Measurements from ENCODE around the gene FBXL16.

Gene FBXL16

DNA sequence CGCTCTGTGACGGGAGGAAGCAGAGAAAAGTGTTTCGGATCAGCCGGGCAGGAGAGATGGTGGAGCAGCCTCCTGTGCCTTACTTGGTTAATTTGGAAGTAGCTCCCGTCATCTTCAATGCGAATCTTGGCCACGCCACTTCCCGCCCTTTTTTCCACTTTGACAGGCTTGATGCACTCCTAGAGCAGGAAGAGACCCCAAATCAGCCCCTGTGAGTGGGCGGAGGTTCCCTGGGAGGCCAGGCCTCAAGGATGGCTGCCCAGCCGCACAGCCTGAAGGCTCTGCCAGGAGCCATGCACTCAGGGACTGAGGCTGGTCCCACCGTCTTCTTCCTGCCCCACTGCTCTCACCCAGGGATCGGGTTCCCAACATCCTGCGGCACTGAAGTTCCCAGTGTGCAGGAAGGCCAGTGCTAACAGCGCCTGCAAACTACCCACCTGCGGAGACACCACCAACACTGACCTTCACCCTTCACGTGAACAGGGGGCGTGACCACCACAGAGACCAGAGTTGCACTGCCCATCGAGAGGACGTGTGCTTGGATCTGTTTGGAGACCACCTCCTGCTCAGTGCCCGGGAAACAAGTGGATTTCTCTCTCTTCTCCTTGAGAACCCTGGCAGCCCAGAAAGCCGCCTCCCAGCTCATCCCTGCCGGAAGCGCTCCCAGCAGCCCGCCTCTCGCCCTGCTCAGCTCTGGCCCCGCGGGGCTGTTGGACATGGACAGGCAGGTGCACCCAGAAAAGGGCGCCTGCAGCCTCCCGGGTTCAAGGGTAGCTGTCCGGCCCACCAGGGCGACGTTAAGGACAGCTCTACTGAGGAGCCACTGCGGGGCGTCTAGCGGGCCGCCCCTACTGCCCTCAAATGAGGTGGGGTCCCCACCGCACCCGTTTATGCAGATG lies 34.2 kb upstream of the FBXL16 start:
- H2BK12ac ChIP-seq (ENCODE audit: low read length): no peak overlapping the region
- H3K27me3 ChIP-seq (ENCODE audit: control insufficient read depth in 3 of 3, insufficient read depth in 3 of 3, low read depth in 1 of 3, low read length in 3 of 3): no peaks in the 10 kb centered on the region
- H3K4me2 ChIP-seq (ENCODE audit: insufficient read depth, low read length, poor library complexity, severe bottlenecking): peak overlapping the region; percentile 96
- H2AFZ ChIP-seq (ENCODE audit: low read length): peak overlapping the region; percentile 100
- H3K4me3 ChIP-seq (ENCODE audit: low read length in 2 of 2): peak overlapping the region; percentile 84 to 94
- peak overlapping the region; percentile 90 for H2AK5ac ChIP-seq (ENCODE audit: low read depth, low read length)
- H3K9me3 ChIP-seq (replicated peaks in 1 of 2; ENCODE audit: control insufficient read depth in 2 of 2, insufficient read depth in 1 of 2, low read depth in 1 of 2, low read length in 2 of 2): no peaks in the 10 kb centered on the region
- H3K79me1 ChIP-seq (ENCODE audit: low read depth, low read length): peaks cover 7% of the 10 kb centered on the region
- no peak overlapping the region for H3K27ac ChIP-seq (replicated peaks; ENCODE audit: low read length)
- H3K4me1 ChIP-seq (ENCODE audit: control insufficient read depth in 2 of 2, insufficient read depth in 1 of 2, low read depth in 1 of 2, low read length in 2 of 2): peaks cover 4 to 5% of the 10 kb centered on the region in 2 donors
- no peak overlapping the region for H3K4ac ChIP-seq (ENCODE audit: low read length)
- no CpG with 5 or more reads among the region's 38 CpGs for WGBS, 2 donors (ENCODE audit: extremely low coverage in 2 of 2, insufficient read length in 2 of 2, insufficient replicate concordance in 1 of 2)
- H2BK5ac ChIP-seq (ENCODE audit: low read length): no peak overlapping the region
- H4K91ac ChIP-seq (ENCODE audit: low read depth, low read length, poor library complexity): no peak overlapping the region
- no peak for DNase-seq (ENCODE audit: low spot score)
- H4K8ac ChIP-seq (ENCODE audit: low read depth, low read length): no peak overlapping the region
- no peak overlapping the region for H2BK120ac ChIP-seq (ENCODE audit: low read depth, low read length)
- H3K18ac ChIP-seq (ENCODE audit: low read length): peak overlapping the region; percentile 90
- H3K36me3 ChIP-seq (replicated peaks in 1 of 2; ENCODE audit: control insufficient read depth in 2 of 2, insufficient read depth in 2 of 2, low read length in 2 of 2): peaks cover 18 to 31% of the 10 kb centered on the region in 2 donors
- no peak overlapping the region for H2BK15ac ChIP-seq (ENCODE audit: low read length)
- peak overlapping the region; percentile 73 for H3K23ac ChIP-seq (ENCODE audit: low read depth, low read length, poor library complexity)
- H3K14ac ChIP-seq (ENCODE audit: low read length): no peak overlapping the region
- peak overlapping the region; percentile 88 for H3K9ac ChIP-seq (ENCODE audit: low read depth, low read length, poor library complexity)

DNA sequence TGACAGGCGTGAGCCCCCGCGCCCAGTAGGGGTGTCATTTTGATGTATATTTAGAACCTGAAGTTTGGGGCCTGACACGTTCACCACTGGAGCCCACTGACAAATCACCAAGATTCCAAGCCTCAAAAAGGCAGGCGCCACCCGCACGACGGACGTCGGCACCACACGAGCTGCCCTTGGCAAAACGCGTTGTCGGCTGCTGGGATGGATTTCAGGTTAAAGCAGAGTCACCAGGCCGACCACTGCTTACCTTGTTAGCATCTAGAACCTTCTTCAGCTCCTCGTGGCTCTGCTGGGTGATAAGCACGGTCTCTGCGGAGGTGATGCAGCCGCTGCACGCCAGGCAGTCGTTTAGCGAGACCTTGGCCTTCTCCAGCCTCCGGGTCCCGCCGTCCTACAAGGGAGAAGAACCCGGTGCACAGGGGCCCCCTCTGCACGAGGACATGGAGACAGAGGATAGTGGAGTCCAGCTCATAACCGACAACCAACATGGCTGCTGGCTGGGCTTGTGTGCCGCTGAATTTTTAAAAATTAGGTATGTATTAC lies 31.4 kb upstream of the FBXL16 start:
- no CpG with 5 or more reads among the region's 29 CpGs for WGBS, 2 donors (ENCODE audit: extremely low coverage in 2 of 2, insufficient read length in 2 of 2, insufficient replicate concordance in 1 of 2)
- no peak overlapping the region for H3K4me2 ChIP-seq (ENCODE audit: insufficient read depth, low read length, poor library complexity, severe bottlenecking)

DNA sequence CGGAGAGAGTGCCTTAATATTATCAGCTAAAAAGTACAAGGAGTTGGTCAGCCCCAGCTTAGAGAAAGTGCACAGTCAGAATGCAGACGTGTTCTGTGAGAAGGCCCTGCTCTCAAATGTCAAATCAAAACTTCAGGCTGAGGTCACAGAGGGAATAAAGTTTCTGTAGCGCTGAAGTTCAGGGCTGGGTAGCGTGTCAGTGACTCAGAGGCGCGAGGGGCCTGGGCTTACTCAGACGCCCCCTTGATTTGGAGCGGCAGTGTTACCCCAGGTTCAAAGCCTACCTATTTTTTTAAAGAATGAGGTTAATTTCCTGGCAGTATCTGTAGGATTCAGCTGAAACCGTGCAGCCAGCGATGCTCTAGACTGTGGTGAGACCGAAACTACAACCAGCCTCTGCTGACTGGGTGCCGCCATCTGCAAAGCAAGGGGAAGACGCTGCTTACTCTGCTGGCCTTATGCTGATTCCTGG lies 30.4 kb upstream of the FBXL16 start:
- H3K27me3 ChIP-seq (ENCODE audit: control insufficient read depth in 3 of 3, insufficient read depth in 3 of 3, low read depth in 1 of 3, low read length in 3 of 3): no peaks in the 10 kb centered on the region
- no peaks in the 10 kb centered on the region for H3K9me3 ChIP-seq (replicated peaks in 1 of 2; ENCODE audit: control insufficient read depth in 2 of 2, insufficient read depth in 1 of 2, low read depth in 1 of 2, low read length in 2 of 2)
- DNase-seq (ENCODE audit: low spot score): no peak
- H2BK12ac ChIP-seq (ENCODE audit: low read length): no peak overlapping the region
- H3K4ac ChIP-seq (ENCODE audit: low read length): no peak overlapping the region
- H2BK120ac ChIP-seq (ENCODE audit: low read depth, low read length): no peak overlapping the region
- no peak overlapping the region for H3K23ac ChIP-seq (ENCODE audit: low read depth, low read length, poor library complexity)
- peaks cover 31 to 64% of the 10 kb centered on the region in 2 donors for H3K36me3 ChIP-seq (replicated peaks in 1 of 2; ENCODE audit: control insufficient read depth in 2 of 2, insufficient read depth in 2 of 2, low read length in 2 of 2)
- H3K18ac ChIP-seq (ENCODE audit: low read length): no peak overlapping the region
- no peak overlapping the region for H4K91ac ChIP-seq (ENCODE audit: low read depth, low read length, poor library complexity)
- H2BK15ac ChIP-seq (ENCODE audit: low read length): no peak overlapping the region
- H2AFZ ChIP-seq (ENCODE audit: low read length): no peak overlapping the region
- no peak overlapping the region for H3K4me3 ChIP-seq (ENCODE audit: low read length in 2 of 2)
- no peak overlapping the region for H4K8ac ChIP-seq (ENCODE audit: low read depth, low read length)
- no peak overlapping the region for H2BK5ac ChIP-seq (ENCODE audit: low read length)
- WGBS, 2 donors (ENCODE audit: extremely low coverage in 2 of 2, insufficient read length in 2 of 2, insufficient replicate concordance in 1 of 2): no CpG with 5 or more reads among the region's 13 CpGs
- peaks cover 4 to 5% of the 10 kb centered on the region in 2 donors for H3K4me1 ChIP-seq (ENCODE audit: control insufficient read depth in 2 of 2, insufficient read depth in 1 of 2, low read depth in 1 of 2, low read length in 2 of 2)
- H3K14ac ChIP-seq (ENCODE audit: low read length): no peak overlapping the region
- H3K4me2 ChIP-seq (ENCODE audit: insufficient read depth, low read length, poor library complexity, severe bottlenecking): no peak overlapping the region
- H3K9ac ChIP-seq (ENCODE audit: low read depth, low read length, poor library complexity): no peak overlapping the region
- H2AK5ac ChIP-seq (ENCODE audit: low read depth, low read length): no peak overlapping the region
- peaks cover 9% of the 10 kb centered on the region for H3K79me1 ChIP-seq (ENCODE audit: low read depth, low read length)
- H3K27ac ChIP-seq (replicated peaks; ENCODE audit: low read length): no peak overlapping the region

More for the DNA sequence above, 31.4 kb upstream of the FBXL16 start:
- Histone ChIP-seq H2BK12ac (ENCODE audit: low read length) (no peak overlapping the region), H3K79me1 (ENCODE audit: low read depth, low read length) (peaks cover 8% of the 10 kb centered on the region), H3K36me3 (replicated peaks in 1 of 2; ENCODE audit: control insufficient read depth in 2 of 2, insufficient read depth in 2 of 2, low read length in 2 of 2) (peaks cover 31 to 58% of the 10 kb centered on the region in 2 donors), H3K23ac (ENCODE audit: low read depth, low read length, poor library complexity) (peak overlapping the region; percentile 60), H3K9ac (ENCODE audit: low read depth, low read length, poor library complexity) (no peak overlapping the region), H2BK120ac (ENCODE audit: low read depth, low read length) (no peak overlapping the region), H3K4ac (ENCODE audit: low read length) (no peak overlapping the region), H4K91ac (ENCODE audit: low read depth, low read length, poor library complexity) (no peak overlapping the region), H2AK5ac (ENCODE audit: low read depth, low read length) (no peak overlapping the region), H2AFZ (ENCODE audit: low read length) (no peak overlapping the region), H3K14ac (ENCODE audit: low read length) (no peak overlapping the region), H4K8ac (ENCODE audit: low read depth, low read length) (no peak overlapping the region), H2BK15ac (ENCODE audit: low read length) (no peak overlapping the region), H3K27ac (replicated peaks; ENCODE audit: low read length) (no peak overlapping the region), H3K18ac (ENCODE audit: low read length) (no peak overlapping the region), H3K9me3 (replicated peaks in 1 of 2; ENCODE audit: control insufficient read depth in 2 of 2, insufficient read depth in 1 of 2, low read depth in 1 of 2, low read length in 2 of 2) (no peaks in the 10 kb centered on the region), H3K27me3 (ENCODE audit: control insufficient read depth in 3 of 3, insufficient read depth in 3 of 3, low read depth in 1 of 3, low read length in 3 of 3) (no peaks in the 10 kb centered on the region), H3K4me1 (ENCODE audit: control insufficient read depth in 2 of 2, insufficient read depth in 1 of 2, low read depth in 1 of 2, low read length in 2 of 2) (peaks cover 4 to 5% of the 10 kb centered on the region in 2 donors), H3K4me3 (ENCODE audit: low read length in 2 of 2) (no peak overlapping the region), H2BK5ac (ENCODE audit: low read length) (no peak overlapping the region)
- no peak for DNase-seq (ENCODE audit: low spot score)
